ENCODE measurements around the gene GPX6.

GRCh38 chr6:28497893-28498292 is 17.7 kb downstream of the GPX6 start:
- TF ChIP-seq CTCF (IDR thresholded peaks at IDR 0.05; ENCODE audit: insufficient read depth, low read length), result no peak
- TF ChIP-seq POLR2AphosphoS5 (IDR thresholded peaks at IDR 0.05; ENCODE audit: low read depth), result no peak

Measured in HL-60 (cell line).